Thyroid gland (tissue), 4 donors: ENCODE measurements around the gene PTPRN2.

Experiments
- POLR2A ChIP-seq, 2 donors: fragments of 450-650 bp; IDR thresholded peaks; one replicate each; pipeline ENCODE4 v1.6.1; 2017; ENCODE audit warnings: antibody characterized with exemption in 2 of 2, mild to moderate bottlenecking in 2 of 2, moderate library complexity in 1 of 2
- TF ChIP-seq, protein P1 (sequence below), 6 experiments: fragments of 200-600 bp in 3 of 6; fragments of 450-650 bp in 3 of 6; sonication (generic) in 3 of 6; IDR thresholded peaks; one replicate each; pipeline ENCODE4 v1.5.1; 2016 to 2019; ENCODE audit warnings: antibody characterized with exemption in 6 of 6, mild to moderate bottlenecking in 2 of 6, inconsistent platforms in 1 of 6, moderate library complexity in 1 of 6

GRCh38 chr7:158475679-158476052 lies 112.0 kb downstream of the PTPRN2 start:
- TF ChIP-seq, protein P1, sequence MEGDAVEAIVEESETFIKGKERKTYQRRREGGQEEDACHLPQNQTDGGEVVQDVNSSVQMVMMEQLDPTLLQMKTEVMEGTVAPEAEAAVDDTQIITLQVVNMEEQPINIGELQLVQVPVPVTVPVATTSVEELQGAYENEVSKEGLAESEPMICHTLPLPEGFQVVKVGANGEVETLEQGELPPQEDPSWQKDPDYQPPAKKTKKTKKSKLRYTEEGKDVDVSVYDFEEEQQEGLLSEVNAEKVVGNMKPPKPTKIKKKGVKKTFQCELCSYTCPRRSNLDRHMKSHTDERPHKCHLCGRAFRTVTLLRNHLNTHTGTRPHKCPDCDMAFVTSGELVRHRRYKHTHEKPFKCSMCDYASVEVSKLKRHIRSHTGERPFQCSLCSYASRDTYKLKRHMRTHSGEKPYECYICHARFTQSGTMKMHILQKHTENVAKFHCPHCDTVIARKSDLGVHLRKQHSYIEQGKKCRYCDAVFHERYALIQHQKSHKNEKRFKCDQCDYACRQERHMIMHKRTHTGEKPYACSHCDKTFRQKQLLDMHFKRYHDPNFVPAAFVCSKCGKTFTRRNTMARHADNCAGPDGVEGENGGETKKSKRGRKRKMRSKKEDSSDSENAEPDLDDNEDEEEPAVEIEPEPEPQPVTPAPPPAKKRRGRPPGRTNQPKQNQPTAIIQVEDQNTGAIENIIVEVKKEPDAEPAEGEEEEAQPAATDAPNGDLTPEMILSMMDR (IDR thresholded peaks at IDR 0.05) = no peak
- no peak for TF ChIP-seq POLR2A (IDR thresholded peaks at IDR 0.05)
